AG04450 (cell line): ENCODE data around the gene ABCA2. TPM values are rescaled to one million over a fixed set of nuclear protein-coding genes. Genes with fewer than 3 reads are reported as not detected.
"Not testable (repeated sequence)": the region's sequence is repeated elsewhere in the genome, so short reads cannot be mapped to it uniquely, and the experiment has no call there.

Source experiments
- CTCF ChIA-PET: fragments of 300-600, 350-600 bp; formaldehyde crosslinking; extraction: SDS; loops from one replicate; lab custom pipeline; 2022; ENCODE audit warnings: antibody characterized with exemption, inconsistent platforms; lab: Charles Lee
- POLR2A ChIA-PET: fragments of 350-600 bp; formaldehyde crosslinking; extraction: SDS; loops from one replicate; lab custom pipeline; 2021; ENCODE audit warnings: antibody characterized with exemption, inconsistent platforms; lab: Yijun Ruan, JAX
- DNase-seq: peaks from one replicate; pipeline ENCODE4 v3.0.0-alpha.2; 2011; ENCODE audit warnings: low read depth, low spot score
- H3K27ac ChIP-seq: one replicate; pipeline ENCODE4 v1.5.1; 2012; ENCODE audit warnings: low read depth, low read length, control low read depth
- H3K27me3 ChIP-seq: one replicate; pipeline ENCODE4 v1.6.0; 2012; ENCODE audit warnings: low read length; ENCODE audit not compliant: control insufficient read depth, insufficient read depth
- H3K4me3 ChIP-seq: 2 replicates; pipeline ENCODE4 v1.5.1; 2011; ENCODE audit warnings: mild to moderate bottlenecking, low read depth, low read length, control low read depth
- H3K9me3 ChIP-seq: 2 replicates; pipeline ENCODE4 v1.5.1; 2012; ENCODE audit warnings: low read length; ENCODE audit not compliant: control insufficient read depth, insufficient read depth
- polyA plus RNA-seq: library from polyadenylated mRNA; depleted of rRNA; stranded (reverse); fragments of >200 nt; gene quantifications from 2 replicates; pipeline ENCODE4 v1.2.3, GENCODE V29; 2011
- TF ChIP-seq, protein P1 (sequence below): IDR thresholded peaks from 2 replicates; pipeline ENCODE4 v1.5.1; 2011; ENCODE audit warnings: low read depth, low read length, control low read depth, inconsistent platforms

The ABCA2 gene
- polyA plus RNA-seq, 1 experiment = 4.7 TPM

DNA sequence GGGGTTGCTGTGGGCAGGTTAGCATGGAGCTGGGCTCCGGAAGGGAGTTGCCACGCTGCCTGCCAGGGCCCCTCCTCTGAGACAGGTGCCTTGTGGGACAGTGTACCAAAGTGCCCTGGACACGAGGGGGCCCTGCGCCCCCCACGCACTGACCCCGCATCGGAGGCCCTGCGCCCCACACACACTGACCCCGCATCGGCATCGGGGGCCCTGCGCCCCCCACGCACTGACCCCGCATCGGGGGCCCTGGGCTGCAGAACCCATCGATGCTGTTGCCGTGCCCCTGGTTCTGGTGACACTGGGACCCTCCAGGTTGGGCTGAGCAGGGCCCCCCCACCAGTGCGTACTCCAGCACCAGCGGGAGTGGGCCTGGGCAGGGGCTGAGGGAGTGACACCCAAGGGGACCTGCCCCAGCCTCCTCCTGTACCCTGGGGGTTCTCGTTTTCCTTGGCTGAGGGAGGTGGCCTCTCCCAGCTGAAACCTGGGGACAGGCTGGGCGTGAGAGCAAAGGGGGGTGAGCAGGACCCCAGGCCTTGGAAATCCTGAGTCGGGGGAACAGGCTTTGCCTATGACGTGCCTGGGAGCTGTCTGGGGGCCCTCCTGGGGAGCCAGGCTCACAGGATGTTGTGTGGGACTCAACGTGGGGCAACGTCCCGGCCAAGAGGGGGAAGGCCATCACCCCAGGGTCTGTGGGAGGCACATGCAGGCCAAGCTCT lies 35.4 kb upstream of the ABCA2 start:
- Histone ChIP-seq H3K4me3 (no peak overlapping the region), H3K9me3 (no peaks in the 10 kb centered on the region; the same call in 1 of the 2 replicates), H3K27me3 (peaks cover 2% of the 10 kb centered on the region), H3K27ac (no peak overlapping the region)
- ChIA-PET CTCF (interaction anchor here (0.5 to 8.4 kb wide), 14 partner anchors 9 to 276 kb away, joined by 3 to 104 read pairs (median 4); partner anchors contain the start of genes ENTPD2 and NPDC1), POLR2A (interaction anchor here (1.1 to 1.2 kb wide), 2 partner anchors 8 to 125 kb away, joined by 3 read pairs; partner anchors contain the start of genes ANAPC2 and SSNA1)
- DNase-seq = no peak
- TF ChIP-seq, protein P1, sequence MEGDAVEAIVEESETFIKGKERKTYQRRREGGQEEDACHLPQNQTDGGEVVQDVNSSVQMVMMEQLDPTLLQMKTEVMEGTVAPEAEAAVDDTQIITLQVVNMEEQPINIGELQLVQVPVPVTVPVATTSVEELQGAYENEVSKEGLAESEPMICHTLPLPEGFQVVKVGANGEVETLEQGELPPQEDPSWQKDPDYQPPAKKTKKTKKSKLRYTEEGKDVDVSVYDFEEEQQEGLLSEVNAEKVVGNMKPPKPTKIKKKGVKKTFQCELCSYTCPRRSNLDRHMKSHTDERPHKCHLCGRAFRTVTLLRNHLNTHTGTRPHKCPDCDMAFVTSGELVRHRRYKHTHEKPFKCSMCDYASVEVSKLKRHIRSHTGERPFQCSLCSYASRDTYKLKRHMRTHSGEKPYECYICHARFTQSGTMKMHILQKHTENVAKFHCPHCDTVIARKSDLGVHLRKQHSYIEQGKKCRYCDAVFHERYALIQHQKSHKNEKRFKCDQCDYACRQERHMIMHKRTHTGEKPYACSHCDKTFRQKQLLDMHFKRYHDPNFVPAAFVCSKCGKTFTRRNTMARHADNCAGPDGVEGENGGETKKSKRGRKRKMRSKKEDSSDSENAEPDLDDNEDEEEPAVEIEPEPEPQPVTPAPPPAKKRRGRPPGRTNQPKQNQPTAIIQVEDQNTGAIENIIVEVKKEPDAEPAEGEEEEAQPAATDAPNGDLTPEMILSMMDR = no peak

DNA sequence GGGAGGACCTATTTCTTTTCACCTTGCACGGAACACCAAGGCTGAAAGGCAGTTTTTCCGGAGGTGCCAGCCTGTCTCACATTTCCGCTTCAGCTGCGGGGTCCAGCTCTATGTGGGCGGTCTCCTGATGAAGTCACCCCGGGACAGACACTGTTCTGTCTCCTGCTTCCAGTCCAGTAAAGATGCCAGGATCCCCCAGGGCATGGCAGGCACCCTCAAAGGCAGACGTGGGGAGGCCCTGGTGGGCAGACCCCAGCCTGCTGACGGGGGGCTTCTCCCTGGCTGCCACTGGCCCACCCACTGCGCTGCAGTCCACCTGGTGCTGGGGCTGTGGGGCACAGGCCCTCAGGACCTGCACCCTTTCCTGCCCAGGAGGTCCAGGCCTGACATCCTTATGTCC lies 34.8 kb upstream of the ABCA2 start:
- CTCF ChIA-PET = interaction anchor here (3.2 to 8.4 kb wide), 3 partner anchors 15 to 276 kb away, joined by 22 to 104 read pairs (median 23); partner anchors contain the start of gene NPDC1
- H3K9me3 ChIP-seq, DNase-seq, POLR2A ChIA-PET, H3K27ac ChIP-seq, H3K4me3 ChIP-seq, H3K27me3 ChIP-seq: not testable (repeated sequence)

DNA sequence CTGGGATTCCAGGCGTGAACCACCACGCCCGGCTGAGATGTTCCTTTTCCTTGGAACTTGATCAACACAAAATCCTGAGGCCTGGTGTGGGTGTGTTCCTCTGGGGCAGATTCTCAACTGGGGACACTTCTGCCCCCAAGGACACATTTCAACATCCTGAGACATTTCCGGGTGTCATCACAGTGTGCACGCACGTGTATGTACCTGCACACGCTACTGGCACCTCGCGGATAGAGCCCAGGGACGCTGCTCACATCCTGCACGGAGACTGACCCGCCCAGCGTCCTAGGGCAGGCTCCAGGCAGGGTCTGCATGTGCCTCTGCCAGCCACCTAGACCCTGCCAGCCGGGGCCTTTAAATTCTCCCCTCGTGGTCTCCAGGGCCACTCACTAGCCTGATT lies 34.3 kb upstream of the ABCA2 start:
- Histone ChIP-seq H3K27ac (no peak overlapping the region), H3K4me3 (no peak overlapping the region), H3K27me3 (peaks cover 4% of the 10 kb centered on the region), H3K9me3 (no peaks in the 10 kb centered on the region; the same call in 1 of the 2 replicates)
- TF ChIP-seq, protein P1 = no peak
- no peak for DNase-seq
- CTCF ChIA-PET = interaction anchor here (3.2 to 8.4 kb wide), 3 partner anchors 14 to 275 kb away, joined by 22 to 104 read pairs (median 23); partner anchors contain the start of gene NPDC1
- POLR2A ChIA-PET = no interaction called here

DNA sequence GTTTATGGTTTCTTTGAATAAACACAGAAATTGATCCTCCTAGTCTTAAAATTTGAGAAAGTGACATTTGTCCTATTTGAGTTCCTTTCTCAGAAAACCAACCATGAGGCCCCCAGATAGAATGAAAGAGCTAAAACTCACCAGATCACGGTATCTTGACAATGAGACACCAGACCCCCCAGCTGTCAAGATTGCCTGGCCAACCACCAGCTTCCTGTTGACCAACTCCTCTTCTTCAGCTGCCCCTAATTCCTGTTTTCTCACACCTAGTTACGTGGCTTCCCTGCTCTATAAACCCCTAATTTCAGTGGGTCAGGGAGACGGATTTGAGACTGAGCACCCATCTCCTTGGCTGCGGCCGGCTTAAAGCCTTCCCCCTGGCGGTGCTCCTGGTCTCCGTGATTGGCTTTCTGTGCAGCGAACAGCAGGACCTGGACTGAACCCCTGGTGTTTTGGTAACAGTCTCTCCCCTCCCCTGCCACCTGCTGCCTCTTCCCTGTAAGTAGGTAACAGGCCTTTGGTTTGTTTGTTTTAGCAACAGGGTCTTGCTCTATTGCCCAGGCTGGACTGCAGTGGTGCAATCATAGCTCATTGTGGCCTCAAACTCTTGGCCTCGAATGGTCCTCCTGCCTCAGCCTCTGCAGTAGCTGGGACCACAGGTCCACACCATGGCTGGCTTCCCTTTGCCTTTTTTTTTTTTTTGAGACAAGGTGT lies 30.6 kb upstream of the ABCA2 start:
- DNase-seq = no peak
- H3K9me3 ChIP-seq = no peaks in the 10 kb centered on the region; the same call in 1 of the 2 replicates
- POLR2A ChIA-PET = no interaction called here
- CTCF ChIA-PET = interaction anchor here (0.5 to 1.8 kb wide), 4 partner anchors 9 to 111 kb away, joined by 3 to 20 read pairs (median 4); partner anchors contain the start of gene NPDC1
- peaks cover 24% of the 10 kb centered on the region for H3K27me3 ChIP-seq
- no peak overlapping the region for H3K4me3 ChIP-seq
- TF ChIP-seq, protein P1 = no peak
- no peak overlapping the region for H3K27ac ChIP-seq

DNA sequence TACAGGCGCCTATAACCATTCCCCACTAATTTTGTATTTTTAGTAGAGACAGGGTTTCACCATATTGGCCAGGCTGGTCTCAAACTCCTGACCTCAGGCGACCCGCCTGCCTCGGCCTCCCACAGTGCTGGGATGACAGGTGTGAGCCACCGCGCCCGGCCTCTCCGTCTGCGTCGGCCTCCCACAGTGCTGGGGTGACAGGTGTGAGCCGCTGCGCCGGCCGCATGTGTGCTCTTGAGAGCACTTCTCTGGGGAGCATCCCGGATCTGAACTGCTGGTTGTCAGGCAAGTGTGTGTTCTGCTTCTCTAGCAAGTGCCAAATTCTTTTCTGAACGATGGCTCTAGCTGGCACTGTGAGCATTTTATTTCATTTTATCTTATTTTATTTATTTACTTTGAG lies 29.5 kb upstream of the ABCA2 start:
- Histone ChIP-seq H3K27me3 (peaks cover 35% of the 10 kb centered on the region), H3K27ac (no peak overlapping the region), H3K9me3 (no peaks in the 10 kb centered on the region; the same call in 1 of the 2 replicates), H3K4me3 (no peak overlapping the region)
- ChIA-PET POLR2A (no interaction called here), CTCF (interaction anchor here (1.5 to 1.8 kb wide), 2 partner anchors 11 kb away, joined by 5 to 20 read pairs; partner anchors contain the start of gene NPDC1)
- TF ChIP-seq, protein P1 = no peak
- DNase-seq = no peak
